Vagina (tissue), 2 donors: ENCODE data around the gene AZU1. TPM values are rescaled to one million over a fixed set of nuclear protein-coding genes. Genes with fewer than 3 reads are reported as not detected.

Experiments used
- DNase-seq, 2 donors: peaks; one replicate each; pipeline ENCODE4 v3.0.0-alpha.2; 2017; ENCODE audit errors: extremely low spot score in 2 of 2
- H3K27ac ChIP-seq: fragments of 200-600 bp; sonication (generic); one replicate; pipeline ENCODE4 v1.5.1; 2019
- H3K27me3 ChIP-seq: fragments of 200-600 bp; sonication (generic); one replicate; pipeline ENCODE4 v1.5.1; 2019
- H3K36me3 ChIP-seq, 2 donors: fragments of 200-600 bp; sonication (generic); one replicate each; pipeline ENCODE4 v1.5.1; 2017 to 2019
- H3K4me1 ChIP-seq: fragments of 200-600 bp; sonication (generic); one replicate; pipeline ENCODE4 v1.5.1; 2019
- H3K4me3 ChIP-seq, 2 donors: fragments of 200-600 bp; sonication (generic); 1 replicate in 1 of 2; 2 replicates in 1 of 2; pipeline ENCODE4 v1.5.1; 2016 to 2019
- H3K9me3 ChIP-seq: fragments of 200-600 bp; sonication (generic); one replicate; pipeline ENCODE4 v1.5.1; 2019
- CTCF ChIP-seq, 3 experiments: fragments of 450-650 bp in 2 of 3; fragments of 200-600 bp in 1 of 3; sonication (generic) in 1 of 3; IDR thresholded peaks; one replicate each; pipeline ENCODE4 v1.5.1; 2017 to 2019; ENCODE audit warnings: antibody characterized with exemption in 3 of 3, mild to moderate bottlenecking in 2 of 3, moderate library complexity in 2 of 3
- POLR2A ChIP-seq, 2 donors: fragments of 450-650 bp; IDR thresholded peaks; one replicate each; pipeline ENCODE4 v1.6.1; 2017; ENCODE audit warnings: antibody characterized with exemption in 2 of 2, mild to moderate bottlenecking in 2 of 2, moderate library complexity in 2 of 2
- POLR2AphosphoS5 ChIP-seq, 2 donors: sonication (generic); formaldehyde crosslinking; IDR thresholded peaks; one replicate each; pipeline ENCODE4 v1.9.0; 2017; ENCODE audit warnings: antibody characterized with exemption in 2 of 2, mild to moderate bottlenecking in 2 of 2, low read depth in 1 of 2; ENCODE audit not compliant: insufficient read depth in 1 of 2
- intact Hi-C: fragments of 100-400 bp; cut with DNase I; formaldehyde crosslinking; loops from one replicate; pipeline ENCODE4 v1.15.1; 2023
- total RNA-seq: library from RNA; depleted of rRNA; stranded (reverse); fragments of >200 nt; gene quantifications from one replicate; pipeline ENCODE4 v1.2.3, GENCODE V29; 2016

AZU1 gene
- total RNA-seq, 1 donor from 2014 or later = not detected

- H3K27ac ChIP-seq = no peak overlapping the region
- no peak for DNase-seq
- no peaks in the 10 kb centered on the region for H3K27me3 ChIP-seq
- H3K4me3 ChIP-seq = no peak overlapping the region
- intact Hi-C loops = no loop called here
- H3K36me3 ChIP-seq = peaks cover 0 to 54% of the 10 kb centered on the region in 2 donors
- TF ChIP-seq POLR2AphosphoS5 (IDR thresholded peaks at IDR 0.05; ENCODE audit: insufficient read depth in 1 of 2, low read depth in 1 of 2) (no peak), CTCF (IDR thresholded peaks at IDR 0.05) (no peak), POLR2A (IDR thresholded peaks at IDR 0.05) (no peak)
- H3K9me3 ChIP-seq = no peaks in the 10 kb centered on the region
- H3K4me1 ChIP-seq = no peaks in the 10 kb centered on the region
These were observed 16.1 kb upstream of the AZU1 start for GRCh38 chr19:811506-812048.

- intact Hi-C loops = no loop called here
- Histone ChIP-seq H3K36me3 (peaks cover 0 to 48% of the 10 kb centered on the region in 2 donors), H3K27ac (no peak overlapping the region), H3K9me3 (no peaks in the 10 kb centered on the region), H3K4me1 (no peaks in the 10 kb centered on the region), H3K4me3 (no peak overlapping the region), H3K27me3 (no peaks in the 10 kb centered on the region)
- no peak for TF ChIP-seq POLR2AphosphoS5 (IDR thresholded peaks at IDR 0.05; ENCODE audit: insufficient read depth in 1 of 2, low read depth in 1 of 2)
- TF ChIP-seq CTCF (IDR thresholded peaks at IDR 0.05) = no peak
- no peak for TF ChIP-seq POLR2A (IDR thresholded peaks at IDR 0.05)
- no peak for DNase-seq
These were observed 15.4 kb upstream of the AZU1 start for GRCh38 chr19:812049-812746.

GRCh38 chr19:812747-813218 lies 14.9 kb upstream of the AZU1 start:
- Histone ChIP-seq H3K36me3 (peaks cover 0 to 44% of the 10 kb centered on the region in 2 donors), H3K27me3 (no peaks in the 10 kb centered on the region), H3K27ac (no peak overlapping the region), H3K4me3 (no peak overlapping the region), H3K9me3 (no peaks in the 10 kb centered on the region), H3K4me1 (no peaks in the 10 kb centered on the region)
- intact Hi-C loops = no loop called here
- TF ChIP-seq POLR2A (IDR thresholded peaks at IDR 0.05) (no peak), POLR2AphosphoS5 (IDR thresholded peaks at IDR 0.05; ENCODE audit: insufficient read depth in 1 of 2, low read depth in 1 of 2) (no peak), CTCF (IDR thresholded peaks at IDR 0.05) (no peak)
- no peak for DNase-seq

- Histone ChIP-seq H3K4me1 (no peaks in the 10 kb centered on the region), H3K36me3 (peaks cover 0 to 37% of the 10 kb centered on the region in 2 donors), H3K4me3 (no peak overlapping the region), H3K27me3 (no peaks in the 10 kb centered on the region), H3K9me3 (no peaks in the 10 kb centered on the region), H3K27ac (no peak overlapping the region)
- DNase-seq = no peak
- intact Hi-C loops = no loop called here
- TF ChIP-seq POLR2AphosphoS5 (IDR thresholded peaks at IDR 0.05; ENCODE audit: insufficient read depth in 1 of 2, low read depth in 1 of 2) = no peak
- no peak for TF ChIP-seq POLR2A (IDR thresholded peaks at IDR 0.05)
- TF ChIP-seq CTCF (IDR thresholded peaks at IDR 0.05) = no peak
These were observed 14.2 kb upstream of the AZU1 start for GRCh38 chr19:813219-814151.
